Activated naive CD8-positive, alpha-beta T cell treated with anti-CD3 and anti-CD28 coated beads, Interleukin-2, amount 10 ng/mL, durations not matched to agents 7 days and 5 days (primary cell): ENCODE data around the gene TKTL1. TPM values are rescaled to one million over a fixed set of nuclear protein-coding genes. Genes with fewer than 3 reads are reported as not detected.

Source experiments
- ATAC-seq: fragments of 150-1000 bp; cut with Tn5 transposase; one replicate; pipeline ENCODE4 v1.10.0; 2021; ENCODE audit warnings: low read depth, moderate library complexity
- POLR2A ChIA-PET: fragments of 350-600 bp; sonication (Branson Sonifier 250); formaldehyde crosslinking; loops from one replicate; lab custom pipeline; 2021; ENCODE audit warnings: antibody characterized with exemption; lab: Charles Lee
- DNase-seq: peaks from one replicate; pipeline ENCODE4 v3.0.0; 2021
- H3K27ac Mint-ChIP-seq: one replicate; pipeline ENCODE4 v1.8.0; 2022; ENCODE audit warnings: mild to moderate bottlenecking, mixed read lengths
- H3K27me3 Mint-ChIP-seq: one replicate; pipeline ENCODE4 v1.8.0; 2022; ENCODE audit warnings: mild to moderate bottlenecking, moderate library complexity, mixed read lengths
- H3K36me3 Mint-ChIP-seq: one replicate; pipeline ENCODE4 v1.8.0; 2021; ENCODE audit warnings: mild to moderate bottlenecking, mixed read lengths
- H3K4me1 Mint-ChIP-seq: one replicate; pipeline ENCODE4 v1.8.0; 2021; ENCODE audit warnings: mixed read lengths
- H3K4me3 Mint-ChIP-seq: one replicate; pipeline ENCODE4 v1.8.0; 2022; ENCODE audit warnings: mild to moderate bottlenecking, moderate library complexity, mixed read lengths
- H3K9me3 Mint-ChIP-seq: one replicate; pipeline ENCODE4 v1.8.0; 2021; ENCODE audit warnings: mixed read lengths
- total RNA-seq, 2 experiments: library from RNA; stranded (reverse); gene quantifications; one replicate each; pipeline ENCODE4 v1.2.3, GENCODE V29; 2021

Gene TKTL1
- total RNA-seq, 2 experiments from 2014 or later, result 0.31 to 1.2 TPM

GRCh38 chrX:154372612-154373022 lies 77.0 kb downstream of the TKTL1 start:
- H3K4me1 Mint-ChIP-seq, result peaks cover 16% of the 10 kb centered on the region
- peaks cover 2% of the 10 kb centered on the region for H3K36me3 Mint-ChIP-seq
- H3K9me3 Mint-ChIP-seq, result no peaks in the 10 kb centered on the region
- H3K27me3 Mint-ChIP-seq, result no peaks in the 10 kb centered on the region
- ATAC-seq, result no peak
- peak overlapping the region; percentile 83 for H3K4me3 Mint-ChIP-seq
- H3K27ac Mint-ChIP-seq, result peak overlapping the region; percentile 83
- DNase-seq, result no peak
- POLR2A ChIA-PET, result interaction anchor here (0.6 to 1.2 kb wide), 2 partner anchors 25 to 422 kb away, joined by 3 read pairs; no protein-coding TSS in a partner anchor

GRCh38 chrX:154373340-154374306 lies 78.0 kb downstream of the TKTL1 start:
- H3K4me1 Mint-ChIP-seq, result peaks cover 11% of the 10 kb centered on the region
- no peak for ATAC-seq
- no peak for DNase-seq
- peak overlapping the region; percentile 78 for H3K4me3 Mint-ChIP-seq
- H3K36me3 Mint-ChIP-seq, result no peaks in the 10 kb centered on the region
- no peaks in the 10 kb centered on the region for H3K9me3 Mint-ChIP-seq
- POLR2A ChIA-PET, result interaction anchor here (0.7 to 1.2 kb wide), 3 partner anchors 25 to 116 kb away, joined by 3 to 5 read pairs (median 4); partner anchors contain the start of gene RPL10
- no peaks in the 10 kb centered on the region for H3K27me3 Mint-ChIP-seq
- H3K27ac Mint-ChIP-seq, result peak overlapping the region; percentile 42

- H3K4me1 Mint-ChIP-seq, result peaks cover 11% of the 10 kb centered on the region
- ATAC-seq (no peak), DNase-seq (peak; percentile 51)
- H3K4me3 Mint-ChIP-seq, result peak within 1 kb of the TSS; percentile 78
- H3K27me3 Mint-ChIP-seq, result no peaks in the 10 kb centered on the region
- peak within 1 kb of the TSS; percentile 42 for H3K27ac Mint-ChIP-seq
- H3K36me3 Mint-ChIP-seq, result no peaks in the 10 kb centered on the region
- POLR2A ChIA-PET, result interaction anchor here (0.7 to 1.2 kb wide), 2 partner anchors 27 to 115 kb away, joined by 3 to 4 read pairs; no protein-coding TSS in a partner anchor
- H3K9me3 Mint-ChIP-seq, result no peaks in the 10 kb centered on the region
Observed at GRCh38 chrX:154374313-154375155, 78.9 kb downstream of the TKTL1 start, which contains the start of gene FLNA. TSS of gene FLNA (minus strand) at chrX:154374634. CDS start at chrX:154371245, 3,389 bp downstream.

GRCh38 chrX:154375156-154375504 lies 79.5 kb downstream of the TKTL1 start:
- Mint-ChIP-seq H3K9me3 (no peaks in the 10 kb centered on the region), H3K27ac (no peak overlapping the region), H3K36me3 (no peaks in the 10 kb centered on the region), H3K27me3 (no peaks in the 10 kb centered on the region), H3K4me3 (peak overlapping the region; percentile 64), H3K4me1 (peaks cover 12% of the 10 kb centered on the region)
- POLR2A ChIA-PET, result no interaction called here
- DNase-seq (no peak), ATAC-seq (no peak)

GRCh38 chrX:154376774-154377173 lies 81.2 kb downstream of the TKTL1 start:
- POLR2A ChIA-PET, result no interaction called here
- H3K27me3 Mint-ChIP-seq, result no peaks in the 10 kb centered on the region
- ATAC-seq (no peak), DNase-seq (no peak)
- H3K4me1 Mint-ChIP-seq, result peaks cover 17% of the 10 kb centered on the region
- peak overlapping the region; percentile 85 for H3K27ac Mint-ChIP-seq
- H3K4me3 Mint-ChIP-seq, result no peak overlapping the region
- H3K9me3 Mint-ChIP-seq, result no peaks in the 10 kb centered on the region
- H3K36me3 Mint-ChIP-seq, result no peaks in the 10 kb centered on the region

GRCh38 chrX:154378059-154378798 lies 82.6 kb downstream of the TKTL1 start:
- POLR2A ChIA-PET, result interaction anchor here (0.7 to 2.5 kb wide), 5 partner anchors 7 to 118 kb away, joined by 3 to 11 read pairs (median 4); partner anchors contain the start of gene RPL10
- Mint-ChIP-seq H3K4me1 (peaks cover 16% of the 10 kb centered on the region), H3K27me3 (no peaks in the 10 kb centered on the region), H3K9me3 (no peaks in the 10 kb centered on the region), H3K36me3 (no peaks in the 10 kb centered on the region), H3K27ac (peak overlapping the region; percentile 85), H3K4me3 (peak overlapping the region; percentile 79)
- ATAC-seq (peak; percentile 1), DNase-seq (no peak)

- Mint-ChIP-seq H3K9me3 (no peaks in the 10 kb centered on the region), H3K4me1 (peaks cover 13% of the 10 kb centered on the region), H3K27ac (peak within 1 kb of the TSS; percentile 90), H3K36me3 (no peaks in the 10 kb centered on the region), H3K27me3 (no peaks in the 10 kb centered on the region), H3K4me3 (peak within 1 kb of the TSS; percentile 87)
- peak; percentile 95 for DNase-seq
- POLR2A ChIA-PET, result interaction anchor here (1.0 to 2.5 kb wide), 4 partner anchors 8 to 32 kb away, joined by 3 to 11 read pairs (median 4); partner anchors contain the start of gene RPL10
- ATAC-seq, result peak; percentile 88
Observed at GRCh38 chrX:154378799-154379568, 83.4 kb downstream of the TKTL1 start, which contains the start of gene EMD. TSS of gene EMD (plus strand) at chrX:154379295. CDS start at chrX:154379485, 190 bp downstream.

- Mint-ChIP-seq H3K4me3 (peak overlapping the region; percentile 87), H3K9me3 (no peaks in the 10 kb centered on the region), H3K27me3 (no peaks in the 10 kb centered on the region), H3K4me1 (peaks cover 13% of the 10 kb centered on the region), H3K36me3 (no peaks in the 10 kb centered on the region), H3K27ac (peak overlapping the region; percentile 90)
- DNase-seq, result no peak
- POLR2A ChIA-PET, result interaction anchor here (1.0 to 2.5 kb wide), 4 partner anchors 9 to 31 kb away, joined by 3 to 11 read pairs (median 4); partner anchors contain the start of gene RPL10
- ATAC-seq, result no peak
Observed at GRCh38 chrX:154379569-154379951, 84.0 kb downstream of the TKTL1 start.

Other genes starting within 250 kb of the TKTL1 start
- 10 to 100 TPM; 81.9 to 82.8 TPM for gene MECP2, start 198.1 kb upstream of the TKTL1 start, total RNA-seq
- not detected for gene OPN1LW, start 151.6 kb upstream of the TKTL1 start, total RNA-seq
- not detected for gene OPN1MW, start 113.2 kb upstream of the TKTL1 start, total RNA-seq
- not detected for gene OPN1MW2, start 76.0 kb upstream of the TKTL1 start, total RNA-seq
- not detected for gene OPN1MW3, start 38.2 kb upstream of the TKTL1 start, total RNA-seq
- gene TEX28, start 671 bp upstream of the TKTL1 start, total RNA-seq, result not detected
- 100 to 1,000 TPM; 985 to 994 TPM for gene FLNA, start 78.8 kb downstream of the TKTL1 start, total RNA-seq
- 10 to 100 TPM; 66.1 to 68.1 TPM for gene EMD, start 83.5 kb downstream of the TKTL1 start, total RNA-seq
- 1,000 to 10,000 TPM; 2,867 to 2,975 TPM for gene RPL10, start 102.6 kb downstream of the TKTL1 start, total RNA-seq
- gene DNASE1L1, start 113.5 kb downstream of the TKTL1 start, total RNA-seq, result 10 to 100 TPM; 20.5 to 26.2 TPM
- gene TAFAZZIN, start 115.7 kb downstream of the TKTL1 start, total RNA-seq, result 10 to 100 TPM; 94.7 to 95.3 TPM
- gene ATP6AP1, start 132.9 kb downstream of the TKTL1 start, total RNA-seq, result 10 to 100 TPM; 46.9 to 51.1 TPM
- 100 to 1,000 TPM; 138 to 147 TPM for gene GDI1, start 141.4 kb downstream of the TKTL1 start, total RNA-seq
- 10 to 100 TPM; 59.2 to 70.3 TPM for gene FAM50A, start 148.3 kb downstream of the TKTL1 start, total RNA-seq
- 10 to 100 TPM; 62.5 to 64.1 TPM for gene PLXNA3, start 162.5 kb downstream of the TKTL1 start, total RNA-seq
- gene LAGE3, start 183.5 kb downstream of the TKTL1 start, total RNA-seq, result 10 to 100 TPM; 32.2 to 34.8 TPM
- gene UBL4A, start 190.8 kb downstream of the TKTL1 start, total RNA-seq, result 10 to 100 TPM; 43.8 to 45.3 TPM
- gene SLC10A3, start 194.8 kb downstream of the TKTL1 start, total RNA-seq, result 10 to 100 TPM; 25.3 to 27.3 TPM
- gene FAM3A, start 220.4 kb downstream of the TKTL1 start, total RNA-seq, result 10 to 100 TPM; 42.3 to 45.4 TPM